Stimulated activated CD8-positive, alpha-beta memory T cell treated with anti-CD3 and anti-CD28 coated beads, Interleukin-15, amount 100 ng/mL, for 4 hours (primary cell): ENCODE measurements around the gene INKA2.

Experiments
- DNase-seq, 2 donors: peaks; one replicate each; pipeline ENCODE4 v3.0.0-alpha.2; 2020; ENCODE audit warnings: low read depth in 2 of 2

The INKA2 gene

GRCh38 chr1:111733183-111733991, 5.8 kb downstream of the INKA2 start:
- no peak for DNase-seq

- no peak for DNase-seq
These were observed 6.5 kb downstream of the INKA2 start for GRCh38 chr1:111732718-111733117.

DNA sequence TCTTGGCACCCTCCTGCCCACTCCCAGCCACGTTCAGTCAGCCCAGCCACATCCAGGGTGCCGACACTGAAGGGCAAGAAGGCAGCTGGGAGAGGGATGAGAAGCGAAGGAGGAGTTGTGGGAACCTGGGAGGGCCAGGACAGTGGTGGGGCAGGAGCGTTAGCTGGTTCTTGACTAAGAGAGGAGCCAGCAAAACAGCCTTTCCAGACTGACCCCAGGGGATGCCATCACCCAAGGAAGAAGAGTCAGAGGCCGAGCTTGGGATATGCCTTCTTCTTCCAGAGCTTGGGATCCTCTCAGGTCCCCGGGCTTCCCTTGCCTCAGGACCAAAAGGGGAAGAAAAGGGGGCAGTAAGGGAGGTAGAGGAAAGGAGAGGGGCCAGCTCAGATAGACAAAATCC, 7.2 kb downstream of the INKA2 start:
- no peak for DNase-seq

DNA sequence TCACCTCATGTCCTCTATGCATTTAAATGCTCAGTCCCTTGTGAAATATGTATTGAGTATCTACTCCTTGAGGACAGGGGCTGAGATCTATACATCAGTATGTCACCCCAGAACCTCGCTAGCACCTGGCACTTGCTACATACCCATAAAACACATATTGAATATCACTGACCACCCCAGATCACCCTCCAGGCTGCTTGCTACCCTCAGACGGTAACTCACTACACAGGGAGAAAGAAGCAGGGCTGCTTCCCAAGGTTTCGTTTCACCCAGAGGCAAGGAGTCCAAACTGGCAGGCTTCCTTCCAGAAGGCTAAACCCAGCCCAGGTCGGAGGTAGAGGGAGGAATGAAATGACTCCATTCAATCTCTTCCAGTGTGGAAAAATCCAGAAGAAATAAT, 8.5 kb downstream of the INKA2 start:
- DNase-seq, result no peak

GRCh38 chr1:111729946-111730681, 9.1 kb downstream of the INKA2 start:
- DNase-seq, result no peak

DNA sequence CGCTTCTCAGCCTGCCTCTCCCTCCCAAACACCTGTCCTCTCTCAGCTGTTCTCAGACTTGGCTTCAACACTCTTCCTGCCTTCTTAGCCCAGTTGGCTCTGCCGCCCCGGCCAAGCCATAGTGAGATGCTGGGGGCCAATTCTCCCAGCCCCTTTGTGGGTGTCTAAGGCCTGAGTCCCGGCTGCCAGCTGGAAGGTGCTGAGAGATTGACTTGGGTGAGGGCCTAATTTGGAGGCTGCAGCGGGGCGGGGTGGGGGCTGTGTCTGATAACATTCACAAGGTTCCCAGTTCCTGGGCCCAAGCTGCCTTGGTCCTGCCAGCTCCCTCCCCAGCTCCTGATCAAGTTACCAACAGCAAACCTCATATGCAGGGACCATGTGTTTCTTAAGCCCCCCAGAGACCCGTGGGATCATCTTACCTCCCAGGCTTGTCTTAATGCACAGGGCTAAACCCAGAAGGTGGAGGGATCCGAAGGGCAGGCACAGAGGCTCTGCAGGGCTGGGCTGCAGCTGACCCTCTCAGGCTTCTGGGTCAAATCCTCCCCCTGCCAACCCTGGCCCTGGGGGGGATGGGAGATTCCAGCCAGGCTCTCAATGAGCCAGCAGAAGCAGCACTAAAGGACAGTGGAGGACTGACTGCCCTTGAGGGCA, 9.8 kb downstream of the INKA2 start:
- DNase-seq, result no peak

- no peak for DNase-seq
These were observed 12.1 kb downstream of the INKA2 start for GRCh38 chr1:111727056-111727455.

- no peak for DNase-seq
These were observed 14.0 kb downstream of the INKA2 start for GRCh38 chr1:111725192-111725591.

- DNase-seq, result no peak
These were observed 15.3 kb downstream of the INKA2 start for GRCh38 chr1:111723871-111724270.

DNA sequence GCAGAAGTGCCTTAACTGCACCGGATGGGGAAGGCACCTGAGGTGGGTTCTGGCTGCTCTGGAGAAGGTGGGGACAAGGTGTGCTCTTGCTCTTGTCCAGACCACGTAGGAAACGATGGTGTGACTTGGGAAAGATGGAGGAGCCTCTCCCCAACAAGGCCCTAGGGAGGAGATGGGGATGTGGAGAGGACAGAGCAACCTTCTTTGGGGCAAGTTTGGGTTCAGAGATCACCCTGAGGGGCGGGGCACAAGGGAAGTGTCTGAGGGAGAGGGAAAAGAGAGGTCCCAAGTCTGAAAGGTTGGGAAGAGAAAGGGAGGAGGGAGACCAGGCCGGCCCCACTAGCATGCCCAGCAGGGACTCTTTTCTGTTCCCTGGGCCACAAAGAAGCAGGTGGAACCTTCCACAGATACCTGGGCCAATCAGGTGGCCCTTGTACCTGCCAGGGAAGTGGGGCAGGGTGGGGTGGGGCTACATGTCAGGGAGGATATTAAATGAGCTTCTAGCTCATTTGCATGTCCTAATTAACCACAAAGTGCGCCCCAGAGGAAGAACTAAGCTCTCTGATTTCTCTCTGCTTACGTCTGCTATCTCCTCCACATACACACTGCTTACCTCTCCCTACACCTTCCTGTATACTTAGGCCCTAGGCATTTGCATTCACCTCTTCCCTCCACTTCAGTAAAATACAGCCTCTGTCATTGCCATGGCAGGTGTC, 15.9 kb downstream of the INKA2 start:
- DNase-seq, result no peak

- no peak for DNase-seq
These were observed 18.0 kb downstream of the INKA2 start for GRCh38 chr1:111720977-111721786.

DNA sequence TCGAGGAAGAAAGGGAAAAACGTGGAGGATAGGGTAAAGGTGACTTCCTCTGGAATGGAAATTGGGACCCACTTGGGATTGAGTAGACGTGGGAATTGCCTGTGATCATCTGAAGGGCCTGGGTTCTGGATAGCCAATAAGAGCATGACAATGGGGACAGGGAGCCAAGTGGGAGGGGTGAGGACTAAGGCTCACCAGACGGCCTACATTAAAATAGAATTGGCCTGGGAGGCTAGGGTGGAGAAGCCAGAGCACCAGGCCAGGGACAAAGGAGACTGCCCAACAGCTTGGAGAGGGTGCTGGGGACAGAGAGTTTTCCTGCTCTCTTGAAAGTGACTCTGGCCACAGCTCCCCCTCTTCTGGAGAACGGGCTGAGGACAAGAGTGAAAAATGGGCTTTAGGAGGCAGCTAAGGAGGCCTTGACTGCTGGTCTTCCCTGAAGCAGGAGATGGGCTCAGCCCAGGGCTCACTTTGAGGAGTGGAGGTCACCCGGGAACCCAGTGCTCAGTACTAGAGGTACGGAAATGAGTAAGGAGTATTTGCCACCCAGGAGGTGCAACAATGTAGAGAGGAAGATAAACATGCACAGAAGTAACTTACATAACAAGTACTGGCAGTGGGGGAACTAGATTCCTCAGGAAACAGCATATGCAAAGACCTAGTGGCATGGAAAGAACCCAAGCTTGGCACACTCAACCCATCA, 18.8 kb downstream of the INKA2 start:
- DNase-seq, result no peak

- no peak for DNase-seq
These were observed 19.5 kb downstream of the INKA2 start for GRCh38 chr1:111719674-111720132.

DNA sequence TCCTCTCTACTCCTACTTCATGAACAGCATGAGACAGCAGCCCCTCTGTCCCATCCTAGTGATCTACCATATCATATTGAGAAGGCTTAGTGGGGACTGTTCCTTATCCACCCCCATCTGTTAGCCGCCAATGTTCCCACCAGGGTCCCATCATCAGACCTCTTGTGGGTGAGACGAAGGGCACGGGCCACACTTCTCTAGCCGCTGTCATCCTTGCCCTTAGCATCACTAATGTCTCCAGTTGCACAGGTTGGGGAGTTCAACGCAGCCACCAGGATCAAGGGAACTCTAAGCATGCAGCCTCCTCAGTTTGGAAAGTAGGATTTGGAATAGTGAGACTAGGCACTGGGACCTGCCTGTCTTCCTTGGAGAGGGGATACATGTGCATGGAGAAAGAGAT, 20.1 kb downstream of the INKA2 start:
- no peak for DNase-seq

DNA sequence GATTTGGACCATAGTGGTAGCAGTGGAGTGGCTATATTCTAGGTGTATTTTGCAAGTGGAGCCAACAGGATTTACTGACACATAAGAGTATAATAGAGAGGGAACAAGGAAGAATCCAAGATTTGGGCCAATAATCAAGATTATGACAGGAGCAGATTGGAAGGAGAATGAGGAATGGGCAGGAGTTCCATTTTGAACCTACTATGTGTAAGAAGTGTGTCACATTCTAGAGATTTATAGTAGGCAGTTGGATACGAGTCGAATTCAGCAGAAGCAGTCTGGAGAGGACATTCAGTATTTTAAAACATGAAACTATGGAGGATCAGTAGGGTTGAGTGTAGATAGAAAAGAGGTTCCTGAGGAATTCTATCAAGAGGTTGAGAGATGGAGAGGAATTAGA, 21.7 kb downstream of the INKA2 start:
- no peak for DNase-seq

DNA sequence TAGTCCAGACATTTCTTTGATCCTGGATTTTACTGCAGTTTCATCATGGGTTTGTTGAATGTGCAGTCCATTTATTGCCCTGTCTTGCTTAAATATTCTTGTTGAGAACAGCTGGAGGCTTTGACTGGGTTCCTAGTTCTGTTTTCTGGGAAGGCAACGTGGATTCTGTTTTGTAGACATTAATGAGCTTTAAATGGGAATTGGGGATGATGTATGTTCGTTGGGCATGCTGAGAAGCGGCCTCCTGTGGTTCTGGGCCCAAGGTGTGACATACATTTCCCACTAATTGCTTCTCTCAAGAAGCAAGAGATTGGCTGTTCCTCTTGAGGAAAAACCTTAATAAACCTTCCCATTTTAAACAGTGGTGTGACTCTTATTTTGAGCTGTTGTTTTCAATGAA, 22.9 kb downstream of the INKA2 start:
- DNase-seq, result no peak

DNA sequence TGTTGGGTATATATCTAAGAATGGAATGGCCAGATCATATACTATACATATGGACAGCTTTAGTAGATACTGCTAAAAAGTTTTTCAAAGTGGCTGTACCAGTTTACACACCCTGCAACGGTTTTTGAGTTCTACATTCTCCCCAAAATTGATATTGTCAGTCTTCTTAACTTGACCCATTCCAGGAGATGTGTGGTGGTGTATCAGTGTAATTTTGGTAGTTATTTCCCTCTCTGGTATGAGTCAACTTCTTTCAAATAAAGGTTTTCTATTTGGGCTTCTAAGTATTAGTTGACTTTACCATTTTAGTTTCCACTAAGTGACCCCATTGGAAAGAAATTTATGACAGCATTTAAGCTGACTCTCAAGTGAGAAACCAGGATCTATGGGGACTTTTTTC, 29.2 kb downstream of the INKA2 start:
- no peak for DNase-seq

- no peak for DNase-seq
These were observed 31.3 kb downstream of the INKA2 start for GRCh38 chr1:111707906-111708305.

- DNase-seq, result no peak
These were observed 32.3 kb downstream of the INKA2 start for GRCh38 chr1:111706921-111707320.

DNA sequence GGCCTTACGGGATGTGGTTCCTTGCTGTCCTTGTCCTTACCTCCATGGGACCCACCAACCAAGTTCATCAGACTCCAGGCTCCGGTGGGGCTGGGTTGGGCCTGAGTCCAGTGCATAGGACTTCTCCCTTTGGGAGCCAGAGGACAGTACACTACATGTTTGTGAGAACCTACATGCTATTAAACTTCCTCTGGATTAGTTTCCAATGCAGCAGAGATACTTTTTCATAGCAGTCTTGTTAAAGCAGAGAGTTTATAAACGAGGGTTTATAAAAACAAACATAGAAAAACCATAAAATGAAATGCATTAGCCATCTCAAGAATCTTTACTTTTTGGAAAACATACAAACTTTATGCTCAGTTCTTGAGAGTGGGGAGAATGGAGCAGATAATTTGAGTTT, 33.4 kb downstream of the INKA2 start:
- no peak for DNase-seq

DNA sequence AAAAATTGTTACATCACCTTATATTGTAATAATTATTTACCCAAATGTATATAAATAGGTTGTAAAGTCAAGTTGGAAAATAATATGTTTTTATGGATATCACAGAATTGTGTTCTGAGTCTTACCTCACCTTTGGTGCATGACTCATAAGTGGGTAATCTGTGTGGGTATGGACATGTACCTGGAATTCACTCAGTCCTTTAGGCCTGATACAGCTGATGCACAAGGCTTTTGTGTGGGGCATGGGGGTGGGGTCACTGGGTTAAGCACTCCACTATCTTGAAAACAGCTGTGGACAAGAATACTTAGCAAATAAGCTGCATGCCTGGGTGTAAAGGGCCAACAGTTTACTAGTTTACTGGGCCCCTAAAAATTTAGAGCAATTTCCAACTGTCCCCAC, 34.4 kb downstream of the INKA2 start:
- no peak for DNase-seq
